ENCODE data around the gene SORCS2. TPM values are rescaled to one million over a fixed set of nuclear protein-coding genes. Genes with fewer than 3 reads are reported as not detected.

SORCS2 gene
- total and polyA plus RNA-seq, 2 of the 8 experiments (the other 6 are each of a cell fraction or from before 2014, with no cell fraction given), result 0.36 to 1.8 TPM

DNA sequence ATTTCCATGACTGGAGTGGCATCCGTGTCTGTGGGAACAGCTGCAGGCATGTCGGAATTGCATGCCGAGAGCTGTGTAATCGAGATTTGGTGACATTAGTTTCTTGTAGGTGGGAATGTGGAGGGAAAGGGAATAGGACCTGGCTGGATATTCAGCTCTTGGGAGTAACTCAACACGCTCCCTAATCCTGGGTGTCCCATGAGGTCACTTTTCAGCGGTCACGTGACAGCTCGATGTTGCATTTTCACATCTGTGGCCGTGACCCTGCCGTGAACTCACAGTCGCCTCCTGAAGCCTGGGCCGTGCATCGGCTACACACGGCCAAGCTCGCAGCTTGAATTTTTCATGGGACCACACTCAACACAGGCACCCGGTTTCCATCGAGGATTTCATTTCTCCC lies 268.2 kb downstream of the SORCS2 start:
- H3K36me3 ChIP-seq (ENCODE audit: control insufficient read depth in 2 of 4, insufficient read depth in 4 of 4, low read length in 3 of 4), result no peaks in the 10 kb centered on the region
- H2BK12ac ChIP-seq (ENCODE audit: low read depth, low read length), result no peak overlapping the region
- no peak overlapping the region for H3K9ac ChIP-seq (replicated peaks in 1 of 4; ENCODE audit: extremely low read depth in 1 of 4, low read depth in 3 of 4, low read length in 3 of 4)
- TF ChIP-seq POLR2A (IDR thresholded peaks at IDR 0.05; ENCODE audit: control extremely low read depth in 1 of 2, low read depth in 2 of 2, low read length in 2 of 2), result no peak
- TF ChIP-seq, protein P1, sequence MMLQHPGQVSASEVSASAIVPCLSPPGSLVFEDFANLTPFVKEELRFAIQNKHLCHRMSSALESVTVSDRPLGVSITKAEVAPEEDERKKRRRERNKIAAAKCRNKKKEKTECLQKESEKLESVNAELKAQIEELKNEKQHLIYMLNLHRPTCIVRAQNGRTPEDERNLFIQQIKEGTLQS (IDR thresholded peaks at IDR 0.05; ENCODE audit: insufficient read depth, low read depth, low read length), result no peak
- no peak for TF ChIP-seq RXRA (IDR thresholded peaks at IDR 0.05; ENCODE audit: insufficient read depth, low read depth, low read length)
- TF ChIP-seq RBBP5 (IDR thresholded peaks at IDR 0.05; ENCODE audit: borderline replicate concordance, low read depth, low read length), result no peak
- H3K18ac ChIP-seq (ENCODE audit: extremely low read depth, low read length), result no peak overlapping the region
- H3K14ac ChIP-seq (ENCODE audit: insufficient read length), result no peak overlapping the region
- no peaks in the 10 kb centered on the region for H3K79me1 ChIP-seq (ENCODE audit: low read depth, low read length)
- H3K56ac ChIP-seq (replicated peaks; ENCODE audit: insufficient read length, low read depth, low read length), result no peak overlapping the region
- H4K8ac ChIP-seq (ENCODE audit: extremely low read depth, insufficient read depth, low read length), result no peak overlapping the region
- no peak overlapping the region for H3K4ac ChIP-seq (replicated peaks; ENCODE audit: insufficient read length, low read depth, low read length)
- no peaks in the 10 kb centered on the region for H3K23me2 ChIP-seq (ENCODE audit: low read depth, low read length)
- CTCF ChIA-PET (ENCODE audit: partially characterized antibody), result interaction anchor here (0.8 to 3.7 kb wide), 31 partner anchors 8 to 316 kb away, joined by 3 to 21 read pairs (median 4); no protein-coding TSS in a partner anchor
- H2AFZ ChIP-seq (ENCODE audit: low read length), result no peak overlapping the region
- H3K9me3 ChIP-seq (ENCODE audit: insufficient read depth in 2 of 2, low read depth in 1 of 2, low read length in 1 of 2), result no peaks in the 10 kb centered on the region
- DNase-seq (ENCODE audit: low read depth in 1 of 2, low spot score in 2 of 2) (no peak), FAIRE-seq (no peak)
- H2AK5ac ChIP-seq (ENCODE audit: low read depth, low read length), result no peak overlapping the region
- H3K27me3 ChIP-seq (replicated peaks in 1 of 4; ENCODE audit: control insufficient read depth in 3 of 4, extremely low read depth in 1 of 4, insufficient read depth in 3 of 4, low read length in 3 of 4), result no peaks in the 10 kb centered on the region
- no peak overlapping the region for H3K27ac ChIP-seq (ENCODE audit: low read depth, low read length)
- peaks cover 0 to 14% (median 10%) of the 10 kb centered on the region in 4 experiments; a peak in 6 of 7 replicates for H3K4me1 ChIP-seq (replicated peaks in 1 of 4; ENCODE audit: control insufficient read depth in 3 of 4, insufficient read depth in 4 of 4, low read length in 3 of 4)
- WGBS, 2 experiments (ENCODE audit: extremely low coverage in 1 of 2, insufficient coverage in 1 of 2, insufficient read length in 1 of 2, insufficient replicate concordance in 2 of 2, low coverage in 1 of 2, low lambda C conversion rate in 2 of 2, missing lambda C conversion rate in 1 of 2), result 81% methylated on average over 16 of the region's 17 CpGs; no CpG with 5 or more reads in 1 of the 2 experiments
- no peak overlapping the region for H3K4me3 ChIP-seq (ENCODE audit: extremely low read depth in 1 of 4, insufficient read depth in 2 of 4, low read depth in 3 of 4, low read length in 4 of 4)
- no peaks in the 10 kb centered on the region for H4K20me1 ChIP-seq (replicated peaks in 1 of 2; ENCODE audit: control insufficient read depth in 1 of 2, insufficient read depth in 2 of 2, low read length in 2 of 2)
- H3K4me2 ChIP-seq (ENCODE audit: insufficient read depth in 1 of 2, low read depth in 2 of 2, low read length in 2 of 2), result no peak overlapping the region
- H2BK15ac ChIP-seq (ENCODE audit: low read length), result no peak overlapping the region
- no peak overlapping the region for H3K23ac ChIP-seq (ENCODE audit: insufficient read length)
- no peak overlapping the region for H2BK120ac ChIP-seq (replicated peaks; ENCODE audit: low read depth, low read length)
- no peak overlapping the region for H2BK20ac ChIP-seq (ENCODE audit: low read length)
- no peak overlapping the region for H4K91ac ChIP-seq (replicated peaks; ENCODE audit: insufficient read length, low read length)
- H4K5ac ChIP-seq (ENCODE audit: insufficient read length, low read depth, low read length), result no peak overlapping the region
- POLR2A ChIA-PET (ENCODE audit: partially characterized antibody), result interaction anchor here (1.1 kb wide), 1 partner anchor 30 kb away, joined by 3 read pairs; no protein-coding TSS in a partner anchor
- H2BK5ac ChIP-seq (ENCODE audit: low read depth, low read length), result no peak overlapping the region
- no peaks in the 10 kb centered on the region for H3K79me2 ChIP-seq (ENCODE audit: control insufficient read depth in 1 of 2, insufficient read depth in 2 of 2, low read length in 2 of 2)
